NCI-H128 (cell line): ENCODE results near the gene JMJD1C.
"Not testable (repeated sequence)": the region's sequence is repeated elsewhere in the genome, so short reads cannot be mapped to it uniquely, and the experiment has no call there.

Source experiments
- DNase-seq: peaks from one replicate; lab custom pipeline; 2025; ENCODE audit not compliant: unreplicated experiment; lab: John Stamatoyannopoulos, UW

Gene JMJD1C

GRCh38 chr10:63365976-63366765 is 99.6 kb downstream of the JMJD1C start:
- DNase-seq, result no peak

- DNase-seq, result no peak
Observed at GRCh38 chr10:63364918-63365317, 100.9 kb downstream of the JMJD1C start.

GRCh38 chr10:63363951-63364350 is 101.8 kb downstream of the JMJD1C start:
- no peak for DNase-seq

GRCh38 chr10:63355682-63356081 is 110.1 kb downstream of the JMJD1C start:
- no peak for DNase-seq

GRCh38 chr10:63352976-63353375 is 112.8 kb downstream of the JMJD1C start:
- DNase-seq, result no peak

- DNase-seq, result no peak
Observed at GRCh38 chr10:63348245-63348850, 117.4 kb downstream of the JMJD1C start.

- DNase-seq, result no peak
Observed at GRCh38 chr10:63346015-63346441, 119.7 kb downstream of the JMJD1C start.

GRCh38 chr10:63344269-63344668 is 121.5 kb downstream of the JMJD1C start:
- DNase-seq, result no peak

GRCh38 chr10:63343476-63343875 is 122.3 kb downstream of the JMJD1C start:
- no peak for DNase-seq

GRCh38 chr10:63339640-63340039 is 126.1 kb downstream of the JMJD1C start:
- DNase-seq, result not testable (repeated sequence)

GRCh38 chr10:63337455-63338251 is 128.1 kb downstream of the JMJD1C start:
- no peak for DNase-seq

GRCh38 chr10:63331586-63331985 is 134.2 kb downstream of the JMJD1C start:
- DNase-seq, result no peak

GRCh38 chr10:63324495-63324854 is 141.3 kb downstream of the JMJD1C start:
- DNase-seq, result no peak

- no peak for DNase-seq
Observed at GRCh38 chr10:63323701-63324494, 141.9 kb downstream of the JMJD1C start.

GRCh38 chr10:63320683-63321082 is 145.1 kb downstream of the JMJD1C start:
- no peak for DNase-seq

GRCh38 chr10:63319231-63319630 is 146.5 kb downstream of the JMJD1C start:
- DNase-seq, result no peak

- DNase-seq, result no peak
Observed at GRCh38 chr10:63318491-63318890, 147.3 kb downstream of the JMJD1C start.

- no peak for DNase-seq
Observed at GRCh38 chr10:63314020-63314419, 151.8 kb downstream of the JMJD1C start.

GRCh38 chr10:63313066-63313717 is 152.6 kb downstream of the JMJD1C start:
- DNase-seq, result no peak

- no peak for DNase-seq
Observed at GRCh38 chr10:63308628-63309027, 157.1 kb downstream of the JMJD1C start.

- DNase-seq, result no peak
Observed at GRCh38 chr10:63304146-63304545, 161.6 kb downstream of the JMJD1C start.
